HG03108 (cell line): Measurements from ENCODE around the gene WLS.

Experiments used
- ATAC-seq: cut with Tn5 transposase; IDR thresholded peaks from one replicate; pipeline ENCODE4 v1.9.1; 2021; ENCODE audit warnings: moderate library complexity; ENCODE audit not compliant: unreplicated experiment

WLS gene

DNA sequence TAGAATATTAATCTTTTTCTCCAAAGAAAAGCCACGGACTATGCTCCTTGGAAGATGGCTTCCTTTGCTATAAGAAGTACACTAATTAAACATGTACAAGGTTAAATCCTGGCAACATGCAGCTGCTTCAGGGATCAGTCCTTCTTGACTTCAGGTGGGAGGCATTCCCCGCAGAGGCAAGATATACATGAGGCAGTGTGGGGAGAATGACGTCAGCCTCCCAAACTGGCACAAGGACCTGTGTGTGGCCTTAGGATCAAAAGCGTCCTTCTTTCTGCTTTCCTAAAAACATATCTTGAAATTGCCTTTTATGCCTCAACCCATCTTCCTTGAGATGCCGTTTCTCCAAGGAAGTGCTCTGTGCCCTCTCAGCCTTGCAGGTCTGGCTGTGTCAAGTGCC is 90.3 kb downstream of the WLS start:
- ATAC-seq: no peak

DNA sequence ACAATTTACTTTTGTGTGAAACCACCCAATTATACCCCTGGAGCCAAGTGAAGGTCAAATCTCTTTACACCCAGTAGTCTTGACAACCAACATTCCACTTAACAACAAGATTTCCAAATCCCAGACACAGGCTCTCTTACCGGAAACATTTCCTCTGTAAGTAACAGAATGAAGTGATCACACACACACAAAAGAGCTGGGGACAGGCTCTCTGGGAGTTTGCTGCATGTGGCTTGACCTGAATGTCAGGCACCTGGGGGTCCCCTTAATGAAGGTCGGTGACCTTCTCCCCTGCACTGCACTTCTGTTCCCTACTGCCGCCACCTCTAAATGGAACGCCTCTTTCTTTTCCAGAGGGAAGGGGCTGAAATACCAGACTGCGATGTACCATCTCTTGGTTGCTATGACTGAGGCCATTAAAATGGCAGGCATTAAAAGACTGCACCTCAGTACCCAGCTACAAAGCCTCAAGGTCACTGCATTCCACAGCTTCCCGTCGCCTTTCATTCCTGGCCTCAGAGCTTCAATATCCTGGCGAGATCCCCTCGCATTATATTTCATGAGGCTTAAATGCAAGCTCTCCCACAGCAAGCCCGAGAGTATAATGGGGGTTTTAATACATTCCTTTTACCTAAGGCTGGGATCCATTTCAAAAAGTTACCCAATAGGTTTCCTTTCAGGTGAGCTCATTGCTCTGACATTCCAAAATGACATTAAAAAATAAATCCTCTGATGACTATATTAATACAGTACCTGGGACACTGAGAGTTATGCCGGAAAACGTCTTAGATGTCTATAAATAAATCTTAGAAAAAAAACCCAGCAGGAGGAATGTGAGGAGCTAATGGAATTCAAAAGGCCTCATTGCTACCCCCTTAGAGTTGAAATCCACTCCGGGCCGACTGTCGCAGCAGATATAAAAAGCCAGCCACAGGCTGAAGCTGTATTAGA is 91.0 kb downstream of the WLS start:
- ATAC-seq: no peak

DNA sequence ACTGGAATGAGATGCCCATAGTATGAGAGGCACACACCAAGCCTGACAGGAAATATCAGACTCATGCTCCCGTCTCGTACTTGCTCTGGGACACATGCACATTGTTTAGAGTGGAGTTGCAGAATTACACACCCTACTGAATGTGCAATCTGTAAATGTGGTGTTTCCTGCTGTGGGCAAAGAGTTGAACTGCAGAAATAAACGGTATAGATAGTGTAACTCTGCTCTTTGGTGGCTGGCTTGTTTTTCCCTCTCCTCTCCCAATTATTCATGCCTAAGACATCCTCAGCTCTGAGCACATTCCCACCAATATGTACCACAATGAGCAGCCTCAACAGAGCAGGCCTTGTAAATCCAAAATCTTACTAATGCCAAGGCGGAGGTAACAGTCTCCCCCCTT is 91.8 kb downstream of the WLS start:
- no peak for ATAC-seq

DNA sequence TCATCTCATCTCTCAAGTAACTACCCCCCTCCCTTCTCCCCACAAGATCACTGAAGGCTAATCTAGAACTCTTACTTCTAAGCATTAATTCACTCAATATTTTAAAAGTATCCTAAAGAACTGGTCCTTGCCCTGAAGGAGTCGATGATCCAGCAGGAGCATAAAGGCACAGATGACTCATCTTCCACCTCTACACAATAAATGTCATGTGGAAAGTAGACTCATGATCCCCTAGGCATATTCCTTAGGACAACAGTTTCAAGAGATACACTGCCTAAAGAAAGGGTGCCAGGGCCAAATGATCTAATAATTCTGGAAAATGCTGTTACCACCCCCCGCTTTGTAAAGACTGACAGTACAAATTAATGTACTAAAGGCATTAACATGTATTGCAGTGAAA is 96.1 kb downstream of the WLS start:
- ATAC-seq: no peak

DNA sequence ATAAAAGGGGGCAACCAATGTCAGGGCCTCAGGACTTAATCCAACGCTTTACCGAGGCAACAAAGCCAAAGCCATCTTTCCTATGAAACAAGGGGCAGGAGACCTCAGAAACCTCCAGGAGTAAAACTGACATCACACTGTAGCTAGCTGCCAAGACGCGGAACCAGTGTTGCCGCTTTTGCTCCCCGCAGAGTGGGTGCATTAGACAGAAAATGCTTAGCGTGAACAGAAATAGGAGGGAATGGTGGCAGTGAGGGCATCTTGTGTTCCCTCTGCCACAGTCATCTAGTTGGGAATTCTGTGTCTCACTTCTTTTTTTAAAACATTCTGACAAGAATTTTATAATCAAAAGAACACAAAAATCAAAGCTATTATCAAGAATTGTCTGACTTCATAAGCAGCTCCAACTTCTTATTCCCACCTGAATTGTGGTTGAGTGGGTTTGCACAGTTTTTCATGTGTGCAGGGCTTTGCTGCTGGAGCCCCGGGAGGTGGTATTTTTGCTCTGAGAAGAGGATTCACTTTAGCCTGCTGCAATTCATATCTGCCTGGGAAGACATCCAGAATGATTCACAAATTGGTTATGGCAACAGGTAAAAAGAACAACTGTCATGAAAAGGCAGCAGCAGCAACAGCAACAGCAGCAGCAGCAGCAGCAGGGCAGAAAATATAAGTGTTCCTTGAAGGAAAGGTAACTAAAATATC is 99.7 kb downstream of the WLS start:
- ATAC-seq: no peak

DNA sequence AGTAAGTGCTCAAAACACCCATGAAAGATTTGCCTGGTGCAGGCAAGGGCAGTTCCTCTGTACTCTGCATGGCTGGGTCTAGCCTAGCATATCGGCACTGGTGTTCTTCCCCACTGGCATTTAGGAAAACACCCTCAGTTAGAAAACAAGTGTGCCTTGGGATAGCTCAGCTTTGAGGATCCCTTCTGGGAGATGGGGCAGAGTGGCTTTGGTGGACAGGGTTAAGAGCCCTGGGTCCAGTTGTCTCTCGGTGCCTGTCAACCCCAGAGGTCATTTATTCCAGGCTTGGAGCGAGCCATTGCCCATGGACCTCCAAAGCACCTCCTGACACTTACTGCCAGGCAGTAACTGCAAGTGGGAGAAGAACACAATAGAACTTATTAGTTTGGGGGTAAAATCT is 101.1 kb downstream of the WLS start:
- no peak for ATAC-seq

DNA sequence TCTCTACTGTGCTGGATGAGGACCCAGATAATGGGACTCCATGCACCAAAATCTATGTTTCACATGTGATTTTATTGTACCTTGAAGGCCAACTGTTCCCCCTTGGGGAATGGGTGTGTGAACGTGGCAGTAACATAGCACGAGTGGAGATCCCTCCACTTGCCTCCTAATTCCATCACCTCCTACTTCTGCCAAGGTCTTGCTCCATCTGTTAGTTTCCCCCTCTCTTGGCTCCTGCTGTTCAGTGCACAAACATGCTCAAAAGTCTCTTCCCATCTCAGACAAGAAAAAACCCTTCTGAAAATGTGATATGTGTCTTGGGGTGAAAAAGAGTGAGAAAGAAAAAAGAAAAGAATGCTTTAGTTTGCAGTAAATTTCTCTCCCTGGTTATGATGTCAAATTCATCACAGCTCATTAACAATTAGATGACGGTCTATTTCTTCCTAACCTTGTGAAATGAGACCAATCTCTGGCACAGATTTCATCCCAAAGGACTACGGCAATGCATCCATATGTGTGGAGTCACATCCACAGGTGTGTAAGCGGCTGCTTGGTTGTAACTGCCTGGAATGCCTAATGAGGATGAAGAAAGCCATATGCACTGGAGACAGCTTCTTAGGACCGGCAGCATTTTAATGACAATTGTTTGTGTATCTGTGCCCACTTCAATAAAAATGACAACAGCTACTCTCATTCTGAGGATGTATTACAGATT is 102.6 kb downstream of the WLS start:
- no peak for ATAC-seq

DNA sequence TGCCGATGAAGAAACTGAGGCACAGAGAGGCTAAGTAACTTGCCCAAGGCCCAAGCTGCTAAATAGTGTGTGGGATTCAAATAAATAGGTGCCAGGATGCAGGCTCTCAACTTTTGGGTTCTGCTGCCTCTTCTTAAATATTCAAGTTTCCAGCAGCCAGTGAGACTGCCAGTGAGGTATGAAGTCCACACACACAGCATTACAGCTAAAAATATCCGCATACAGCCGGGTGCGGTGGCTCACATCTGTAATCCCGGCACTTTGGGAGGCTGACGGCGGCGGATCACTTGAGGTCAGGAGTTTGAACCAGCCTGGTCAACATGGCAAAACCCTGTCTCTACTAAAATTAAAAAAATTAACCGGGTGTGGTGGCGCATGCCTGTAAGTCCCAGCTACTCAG is 103.5 kb downstream of the WLS start:
- ATAC-seq: no peak

DNA sequence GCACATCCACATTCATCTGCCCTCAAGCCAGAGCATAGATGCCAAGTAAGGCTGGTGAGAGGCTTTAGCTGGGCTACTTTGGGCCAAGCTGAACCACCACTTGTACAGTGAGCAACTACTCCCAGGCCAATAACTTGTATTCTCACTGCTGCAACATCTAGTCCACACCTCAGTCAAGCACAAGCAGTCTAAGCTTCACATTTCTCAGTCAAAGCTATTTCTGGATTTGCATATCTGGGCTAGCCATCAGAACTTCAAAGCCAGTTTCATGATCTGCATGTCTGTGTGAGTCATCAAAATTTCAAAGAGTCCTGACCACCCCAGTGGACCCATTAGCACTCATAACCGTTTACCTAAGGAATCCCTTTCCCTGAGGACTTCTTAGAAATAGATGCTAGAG is 104.2 kb downstream of the WLS start:
- ATAC-seq: no peak

DNA sequence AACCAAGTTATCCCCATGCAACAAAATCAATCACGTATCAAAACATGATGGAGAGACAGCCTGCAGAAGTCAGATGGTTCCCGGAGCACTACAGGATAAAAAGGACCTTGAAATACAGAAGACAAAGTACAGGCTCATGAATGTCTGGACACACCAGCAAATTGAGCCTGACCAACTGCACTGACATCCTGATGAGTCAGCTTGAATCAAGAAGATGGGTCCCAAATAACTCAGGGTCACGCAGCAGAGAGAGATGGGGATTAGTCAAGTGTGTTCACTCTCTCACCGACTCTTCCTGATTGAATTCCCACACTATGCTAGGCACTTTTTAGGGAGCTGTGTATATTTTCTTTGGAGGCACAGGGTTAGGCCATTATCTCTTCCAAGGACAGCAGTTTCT is 110.8 kb downstream of the WLS start:
- no peak for ATAC-seq

DNA sequence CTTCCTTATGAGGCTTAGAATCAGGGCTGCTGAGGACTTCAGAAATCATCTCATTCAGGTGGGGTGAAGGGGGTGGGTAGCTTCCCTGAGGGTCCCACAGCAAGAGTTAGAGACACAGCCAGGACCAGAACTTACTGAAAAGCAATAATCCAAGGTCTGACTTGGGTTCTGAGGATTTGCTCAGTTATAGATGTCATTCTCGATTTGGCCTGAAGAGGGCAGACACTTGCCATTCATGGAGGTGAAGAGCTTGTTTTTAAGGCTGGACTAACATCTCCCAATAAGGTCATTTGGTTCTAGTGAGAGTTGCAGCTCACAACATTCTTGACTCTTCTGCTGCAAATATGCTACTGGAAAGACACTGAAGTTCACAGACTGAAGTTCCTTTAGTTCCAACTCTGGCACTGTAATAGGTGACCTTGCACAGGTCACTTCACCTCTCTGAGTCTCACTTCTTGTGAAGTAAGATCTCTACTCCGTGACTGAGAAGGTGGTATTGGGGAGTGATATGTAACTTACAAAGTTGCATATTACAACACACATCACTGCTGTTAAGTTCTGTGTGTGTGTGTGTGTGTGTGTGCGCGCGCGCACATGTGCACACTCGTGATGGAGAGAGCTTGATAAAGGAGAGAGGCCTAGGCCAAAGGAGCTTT is 112.1 kb downstream of the WLS start:
- no peak for ATAC-seq

DNA sequence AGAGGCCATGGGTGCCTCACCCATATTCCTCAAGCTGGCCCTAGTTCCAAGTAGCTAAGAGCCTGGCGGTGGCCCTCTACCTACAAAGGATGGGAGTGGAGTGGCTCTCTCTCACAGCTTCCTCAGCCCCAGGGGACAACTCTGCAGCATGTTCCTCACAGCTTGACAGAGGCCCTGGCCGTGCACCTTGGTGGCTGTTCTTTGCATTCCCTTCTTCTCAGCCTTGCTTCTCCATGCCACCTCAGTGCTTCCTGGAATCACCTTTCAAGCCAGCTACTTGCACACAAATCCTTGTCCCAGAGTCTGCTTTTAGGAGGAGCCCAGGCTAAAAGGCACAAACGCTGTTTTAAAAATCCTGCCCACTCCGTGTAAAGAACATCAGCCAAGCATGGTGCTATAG is 112.9 kb downstream of the WLS start:
- no peak for ATAC-seq

DNA sequence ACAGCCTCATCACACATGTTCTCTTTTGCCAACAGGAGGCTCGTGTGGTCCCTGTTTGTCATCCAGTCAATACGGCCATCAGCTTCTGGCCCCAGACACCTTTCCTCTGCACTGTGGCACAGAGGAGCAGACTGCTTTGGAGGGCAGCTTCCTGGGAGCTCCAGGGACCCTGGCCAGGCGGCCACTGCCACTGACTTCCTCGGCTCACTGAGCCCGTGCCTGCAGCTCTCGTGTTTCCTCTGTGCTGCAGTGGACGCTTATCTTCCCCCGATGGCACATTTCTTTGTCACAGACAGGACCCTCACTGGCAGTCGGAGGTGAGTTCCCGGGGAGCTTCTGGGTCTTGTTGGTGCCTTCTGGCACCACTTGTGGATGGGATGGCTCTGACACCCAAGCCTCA is 114.9 kb downstream of the WLS start:
- no peak for ATAC-seq

DNA sequence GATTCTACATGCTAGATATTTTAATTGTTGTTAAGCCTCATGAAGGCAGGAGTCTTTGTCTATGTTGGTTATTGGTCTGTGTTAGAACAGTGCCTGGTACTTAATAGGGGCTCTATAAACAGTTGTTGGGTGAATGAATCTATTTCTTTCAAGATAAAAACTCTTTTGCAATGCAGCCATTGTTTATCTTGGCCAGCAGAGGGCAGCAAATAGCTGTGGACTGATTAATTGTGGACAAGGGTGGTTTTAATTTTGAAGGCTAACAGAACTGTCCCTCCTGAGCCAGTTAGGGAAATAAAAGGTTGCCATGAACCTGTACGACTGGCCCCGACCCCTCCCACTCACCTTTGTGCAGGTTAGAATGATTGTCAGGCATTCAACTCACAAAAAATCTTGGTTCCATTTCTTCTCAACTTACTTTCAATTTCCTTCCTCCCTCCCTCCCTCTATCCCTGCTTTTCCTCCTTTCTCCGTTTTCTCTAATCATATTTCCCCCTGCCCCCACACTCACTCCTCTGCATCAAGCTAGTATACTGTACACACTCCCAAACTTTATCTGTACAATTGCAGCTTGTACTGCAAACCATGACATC is 115.6 kb downstream of the WLS start:
- ATAC-seq: no peak

DNA sequence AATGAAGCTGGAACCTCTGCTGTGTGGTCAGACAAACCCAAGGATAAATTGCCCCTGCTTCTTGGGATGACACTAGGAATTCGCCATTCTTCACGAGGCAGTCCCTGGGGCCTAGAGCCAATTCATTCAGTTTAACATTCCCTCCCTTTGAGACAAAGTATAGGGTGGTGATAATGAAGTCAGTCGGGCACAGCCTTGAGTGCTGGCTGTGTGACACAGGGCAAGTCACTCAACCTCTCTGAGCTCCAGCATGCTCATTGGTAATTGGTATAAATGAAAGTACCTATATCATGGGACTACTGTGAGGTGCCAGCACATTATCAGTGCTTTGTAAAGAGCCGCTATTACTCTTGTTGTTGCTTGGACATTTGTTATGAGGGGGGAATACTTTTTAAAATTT is 117.0 kb downstream of the WLS start:
- no peak for ATAC-seq

DNA sequence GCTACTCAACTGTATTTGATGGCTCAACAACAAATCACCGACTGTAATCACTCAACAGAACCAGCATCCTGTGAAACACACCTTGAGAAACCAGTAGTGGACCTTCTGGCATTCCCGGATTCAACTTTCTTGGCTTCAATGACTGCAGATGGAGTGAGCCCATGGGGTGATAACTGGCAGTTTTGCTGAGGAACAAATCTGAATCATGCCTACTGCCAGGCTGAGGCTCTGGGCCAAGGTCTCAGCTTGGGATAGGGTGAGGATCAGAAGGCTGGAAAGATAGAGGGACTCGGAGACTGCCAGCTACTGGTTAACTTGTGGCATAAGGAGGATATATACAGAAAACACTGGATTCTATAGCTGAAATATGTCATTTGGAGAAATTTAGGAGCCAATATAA is 118.4 kb downstream of the WLS start:
- ATAC-seq: no peak

DNA sequence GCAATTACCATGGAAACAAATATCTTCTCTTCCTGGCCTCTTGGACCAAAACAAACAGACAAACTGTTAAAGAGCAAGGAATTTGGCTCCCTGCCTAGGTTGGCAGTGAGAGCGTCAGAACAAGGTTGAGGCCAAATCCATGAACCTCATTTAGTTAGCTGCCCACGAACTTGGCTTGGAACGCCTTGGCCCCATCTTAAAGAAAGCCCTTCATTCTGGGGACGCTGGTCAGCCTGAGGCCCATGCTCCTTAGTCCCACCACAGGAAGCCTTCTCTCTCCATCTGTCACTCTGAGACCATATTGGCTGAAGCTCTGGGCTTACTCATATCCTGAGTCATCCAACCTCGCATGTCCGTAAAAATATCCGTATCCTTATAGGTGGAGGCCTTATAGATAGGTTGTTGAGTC is 119.5 kb downstream of the WLS start:
- ATAC-seq: no peak

DNA sequence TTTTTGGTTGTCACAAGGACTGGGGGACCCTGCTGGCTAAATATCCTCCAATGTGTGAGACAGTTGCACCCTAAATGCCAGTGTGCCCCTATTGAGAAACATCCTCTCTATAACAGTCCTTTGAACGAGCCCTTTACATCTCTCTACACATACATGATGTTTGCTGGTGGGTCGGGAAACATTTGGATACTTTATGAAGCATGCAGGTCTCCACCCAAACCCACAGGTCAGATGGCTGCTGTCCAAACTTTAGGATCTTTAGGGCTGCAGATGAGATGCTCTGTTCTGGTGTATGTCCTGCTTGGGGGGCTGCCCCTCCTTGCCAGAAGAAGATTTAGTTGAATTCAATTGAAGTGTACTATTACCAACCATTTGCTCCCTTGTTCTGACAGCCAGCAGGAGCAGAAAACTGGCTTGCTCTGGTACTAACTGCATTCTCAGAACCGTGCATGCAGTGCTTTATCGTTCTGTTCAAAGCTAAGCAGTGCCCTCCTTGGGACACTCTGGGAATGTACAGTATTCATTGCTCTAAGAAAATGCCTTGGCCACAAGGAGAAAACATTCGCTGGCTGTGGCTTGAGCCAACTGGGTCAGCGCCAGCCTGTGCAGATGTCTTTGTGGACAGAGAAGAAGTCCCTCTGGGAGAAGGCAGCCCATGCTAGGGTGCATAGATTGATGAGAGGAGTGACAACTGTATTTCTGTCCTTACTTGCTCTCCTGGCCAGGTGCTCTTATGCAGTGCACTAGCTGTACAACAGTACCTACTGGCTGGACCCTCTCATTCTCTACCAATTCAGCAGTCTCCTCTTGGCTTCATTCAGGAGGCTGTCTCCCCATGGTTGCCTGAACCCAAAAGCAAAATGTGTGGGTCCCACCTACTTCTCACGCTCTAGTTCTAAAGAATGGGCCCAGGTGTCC is 120.5 kb downstream of the WLS start:
- ATAC-seq: no peak

DNA sequence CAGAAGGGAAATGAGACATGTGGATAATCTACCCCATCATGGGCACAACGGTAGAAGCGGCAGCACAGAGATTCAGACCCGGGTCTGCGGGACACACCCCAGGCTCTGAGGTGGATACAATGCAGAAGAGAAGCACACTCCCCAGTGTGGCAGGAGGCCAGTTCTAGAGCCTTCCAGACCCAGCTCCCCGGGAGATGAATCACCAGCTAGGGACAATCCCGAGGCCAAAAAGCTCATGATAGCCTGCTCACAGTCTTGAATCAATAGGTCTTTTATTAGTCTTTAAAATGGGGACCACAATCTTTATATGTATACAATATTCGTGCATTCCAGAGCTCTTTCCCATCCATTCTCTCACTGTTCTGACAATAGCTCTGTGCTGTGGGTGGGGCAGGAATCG is 124.6 kb downstream of the WLS start:
- ATAC-seq: no peak
